ENCODE data around the gene BICC1.

GRCh38 chr10:58480321-58480720 is 32.4 kb upstream of the BICC1 start:
- TF ChIP-seq, protein P1, sequence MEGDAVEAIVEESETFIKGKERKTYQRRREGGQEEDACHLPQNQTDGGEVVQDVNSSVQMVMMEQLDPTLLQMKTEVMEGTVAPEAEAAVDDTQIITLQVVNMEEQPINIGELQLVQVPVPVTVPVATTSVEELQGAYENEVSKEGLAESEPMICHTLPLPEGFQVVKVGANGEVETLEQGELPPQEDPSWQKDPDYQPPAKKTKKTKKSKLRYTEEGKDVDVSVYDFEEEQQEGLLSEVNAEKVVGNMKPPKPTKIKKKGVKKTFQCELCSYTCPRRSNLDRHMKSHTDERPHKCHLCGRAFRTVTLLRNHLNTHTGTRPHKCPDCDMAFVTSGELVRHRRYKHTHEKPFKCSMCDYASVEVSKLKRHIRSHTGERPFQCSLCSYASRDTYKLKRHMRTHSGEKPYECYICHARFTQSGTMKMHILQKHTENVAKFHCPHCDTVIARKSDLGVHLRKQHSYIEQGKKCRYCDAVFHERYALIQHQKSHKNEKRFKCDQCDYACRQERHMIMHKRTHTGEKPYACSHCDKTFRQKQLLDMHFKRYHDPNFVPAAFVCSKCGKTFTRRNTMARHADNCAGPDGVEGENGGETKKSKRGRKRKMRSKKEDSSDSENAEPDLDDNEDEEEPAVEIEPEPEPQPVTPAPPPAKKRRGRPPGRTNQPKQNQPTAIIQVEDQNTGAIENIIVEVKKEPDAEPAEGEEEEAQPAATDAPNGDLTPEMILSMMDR (IDR thresholded peaks at IDR 0.05; ENCODE audit: extremely low read depth in 1 of 2, insufficient read depth in 1 of 2, low read depth in 1 of 2, low read length in 2 of 2): no peak
- TF ChIP-seq, protein P2, sequence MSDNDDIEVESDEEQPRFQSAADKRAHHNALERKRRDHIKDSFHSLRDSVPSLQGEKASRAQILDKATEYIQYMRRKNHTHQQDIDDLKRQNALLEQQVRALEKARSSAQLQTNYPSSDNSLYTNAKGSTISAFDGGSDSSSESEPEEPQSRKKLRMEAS (IDR thresholded peaks at IDR 0.05; ENCODE audit: insufficient read depth, insufficient read length): no peak
- TF ChIP-seq EZH2 (IDR thresholded peaks at IDR 0.05; ENCODE audit: borderline replicate concordance, low read depth, low read length, severe bottlenecking) (no peak), POLR2AphosphoS5 (IDR thresholded peaks at IDR 0.05; ENCODE audit: insufficient read depth, low read depth, low read length) (no peak), MYC (IDR thresholded peaks at IDR 0.05; ENCODE audit: low read depth, low read length) (no peak), POLR2A (IDR thresholded peaks at IDR 0.05; ENCODE audit: low read depth, low read length) (no peak), GATA2 (IDR thresholded peaks at IDR 0.05; ENCODE audit: insufficient read depth, insufficient read length, low read depth, low read length) (no peak)
